Esophagus muscularis mucosa (tissue), 3 donors: ENCODE measurements around the gene SPTY2D1.

Experiments used
- POLR2A ChIP-seq: fragments of 450-650 bp; IDR thresholded peaks from one replicate; pipeline ENCODE4 v1.6.1; 2017; ENCODE audit warnings: antibody characterized with exemption, moderate library complexity, mild to moderate bottlenecking, low read depth
- TF ChIP-seq, protein P1 (sequence below), 3 experiments: fragments of 200-600 bp in 2 of 3; fragments of 450-650 bp in 1 of 3; sonication (generic) in 2 of 3; IDR thresholded peaks; one replicate each; pipeline ENCODE4 v1.5.1; 2017 to 2019; ENCODE audit warnings: antibody characterized with exemption in 3 of 3, mild to moderate bottlenecking in 2 of 3, moderate library complexity in 1 of 3

DNA sequence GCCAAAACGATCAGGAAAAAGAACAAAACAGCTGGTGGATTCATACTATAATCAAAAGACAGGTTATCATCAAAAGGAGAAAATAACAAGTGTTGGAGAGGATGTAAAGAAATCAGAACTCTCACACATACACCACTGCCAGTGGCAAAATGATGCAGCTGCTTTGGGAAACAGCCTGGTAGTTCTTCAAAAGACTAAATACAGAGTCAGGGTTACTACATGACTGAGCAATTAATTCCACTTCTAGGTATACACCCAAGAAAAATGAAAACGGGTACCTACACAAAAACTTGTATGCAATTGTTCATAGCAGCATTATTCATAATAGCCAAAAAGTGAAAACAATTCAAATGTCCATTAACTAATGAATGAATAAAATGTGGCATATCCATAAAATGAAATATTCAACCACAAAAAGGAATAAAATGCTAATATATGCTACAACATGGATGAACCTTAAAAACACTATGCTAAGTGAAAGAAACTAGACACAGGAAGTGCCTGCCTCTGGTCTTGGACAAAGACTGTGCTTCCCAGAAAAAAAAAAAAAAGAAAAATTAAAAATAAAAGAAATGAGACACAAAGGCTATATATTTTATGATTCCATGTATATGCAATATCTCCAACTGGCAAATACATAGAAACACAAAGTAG is 53.9 kb downstream of the SPTY2D1 start:
- no peak for TF ChIP-seq POLR2A
- TF ChIP-seq, protein P1, sequence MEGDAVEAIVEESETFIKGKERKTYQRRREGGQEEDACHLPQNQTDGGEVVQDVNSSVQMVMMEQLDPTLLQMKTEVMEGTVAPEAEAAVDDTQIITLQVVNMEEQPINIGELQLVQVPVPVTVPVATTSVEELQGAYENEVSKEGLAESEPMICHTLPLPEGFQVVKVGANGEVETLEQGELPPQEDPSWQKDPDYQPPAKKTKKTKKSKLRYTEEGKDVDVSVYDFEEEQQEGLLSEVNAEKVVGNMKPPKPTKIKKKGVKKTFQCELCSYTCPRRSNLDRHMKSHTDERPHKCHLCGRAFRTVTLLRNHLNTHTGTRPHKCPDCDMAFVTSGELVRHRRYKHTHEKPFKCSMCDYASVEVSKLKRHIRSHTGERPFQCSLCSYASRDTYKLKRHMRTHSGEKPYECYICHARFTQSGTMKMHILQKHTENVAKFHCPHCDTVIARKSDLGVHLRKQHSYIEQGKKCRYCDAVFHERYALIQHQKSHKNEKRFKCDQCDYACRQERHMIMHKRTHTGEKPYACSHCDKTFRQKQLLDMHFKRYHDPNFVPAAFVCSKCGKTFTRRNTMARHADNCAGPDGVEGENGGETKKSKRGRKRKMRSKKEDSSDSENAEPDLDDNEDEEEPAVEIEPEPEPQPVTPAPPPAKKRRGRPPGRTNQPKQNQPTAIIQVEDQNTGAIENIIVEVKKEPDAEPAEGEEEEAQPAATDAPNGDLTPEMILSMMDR (IDR thresholded peaks at IDR 0.05): no peak
